Thyroid gland (tissue), 4 donors: Measurements from ENCODE around the gene IBSP.

Experiments
- POLR2A ChIP-seq, 2 donors: fragments of 450-650 bp; IDR thresholded peaks; one replicate each; pipeline ENCODE4 v1.6.1; 2017; ENCODE audit warnings: antibody characterized with exemption in 2 of 2, mild to moderate bottlenecking in 2 of 2, moderate library complexity in 1 of 2
- TF ChIP-seq, protein P1 (sequence below), 6 experiments: fragments of 200-600 bp in 3 of 6; fragments of 450-650 bp in 3 of 6; sonication (generic) in 3 of 6; IDR thresholded peaks; one replicate each; pipeline ENCODE4 v1.5.1; 2016 to 2019; ENCODE audit warnings: antibody characterized with exemption in 6 of 6, mild to moderate bottlenecking in 2 of 6, inconsistent platforms in 1 of 6, moderate library complexity in 1 of 6

DNA sequence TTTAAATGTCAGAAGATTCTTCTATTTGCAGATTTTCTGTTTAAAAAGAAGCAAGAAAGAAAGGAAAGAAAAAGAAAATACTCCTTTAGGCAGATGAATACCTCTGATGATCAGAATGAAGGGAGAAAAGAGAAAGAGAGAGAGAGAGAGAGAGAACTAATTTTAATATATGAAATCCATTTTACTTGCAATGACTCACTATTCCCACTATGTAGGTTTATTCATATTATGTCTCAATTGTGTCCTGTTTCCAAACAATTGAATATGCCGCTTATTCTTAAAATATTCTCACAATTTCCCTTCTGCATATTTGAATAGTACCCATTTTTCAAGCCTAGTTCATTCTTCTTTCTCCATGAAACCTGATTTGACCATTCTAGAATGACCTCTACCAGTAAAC, 45.1 kb downstream of the IBSP start:
- no peak for TF ChIP-seq POLR2A (IDR thresholded peaks at IDR 0.05)
- TF ChIP-seq, protein P1, sequence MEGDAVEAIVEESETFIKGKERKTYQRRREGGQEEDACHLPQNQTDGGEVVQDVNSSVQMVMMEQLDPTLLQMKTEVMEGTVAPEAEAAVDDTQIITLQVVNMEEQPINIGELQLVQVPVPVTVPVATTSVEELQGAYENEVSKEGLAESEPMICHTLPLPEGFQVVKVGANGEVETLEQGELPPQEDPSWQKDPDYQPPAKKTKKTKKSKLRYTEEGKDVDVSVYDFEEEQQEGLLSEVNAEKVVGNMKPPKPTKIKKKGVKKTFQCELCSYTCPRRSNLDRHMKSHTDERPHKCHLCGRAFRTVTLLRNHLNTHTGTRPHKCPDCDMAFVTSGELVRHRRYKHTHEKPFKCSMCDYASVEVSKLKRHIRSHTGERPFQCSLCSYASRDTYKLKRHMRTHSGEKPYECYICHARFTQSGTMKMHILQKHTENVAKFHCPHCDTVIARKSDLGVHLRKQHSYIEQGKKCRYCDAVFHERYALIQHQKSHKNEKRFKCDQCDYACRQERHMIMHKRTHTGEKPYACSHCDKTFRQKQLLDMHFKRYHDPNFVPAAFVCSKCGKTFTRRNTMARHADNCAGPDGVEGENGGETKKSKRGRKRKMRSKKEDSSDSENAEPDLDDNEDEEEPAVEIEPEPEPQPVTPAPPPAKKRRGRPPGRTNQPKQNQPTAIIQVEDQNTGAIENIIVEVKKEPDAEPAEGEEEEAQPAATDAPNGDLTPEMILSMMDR (IDR thresholded peaks at IDR 0.05) = no peak
